Embryonic facial prominence (tissue), 1 donor: ENCODE measurements around the gene IVL.

Source experiments
- DNase-seq: peaks from one replicate; pipeline ENCODE4 v3.0.0-alpha.2; 2016; ENCODE audit errors: extremely low spot score

The IVL gene

GRCh38 chr1:152907686-152908601, at the start of gene IVL:
TSS of gene IVL (plus strand) at chr1:152908546. CDS start at chr1:152909798, 1,252 bp downstream.
- DNase-seq, result no peak

GRCh38 chr1:152859696-152860095, 48.6 kb upstream of the IVL start, which contains the start of gene LCE7A:
TSS of gene LCE7A (plus strand) at chr1:152859996. CDS start at chr1:152860698, 702 bp downstream.
- DNase-seq, result no peak

GRCh38 chr1:152860129-152860528, 48.2 kb upstream of the IVL start:
- no peak for DNase-seq

GRCh38 chr1:152861374-152861773, 47.0 kb upstream of the IVL start:
- DNase-seq, result no peak

GRCh38 chr1:152864443-152864842, 43.9 kb upstream of the IVL start:
- no peak for DNase-seq

GRCh38 chr1:152866321-152866720, 42.0 kb upstream of the IVL start:
- DNase-seq, result no peak

- DNase-seq, result no peak
Observed at GRCh38 chr1:152869808-152870419, 38.4 kb upstream of the IVL start.

GRCh38 chr1:152870831-152871730, 37.3 kb upstream of the IVL start:
- no peak for DNase-seq

GRCh38 chr1:152871731-152872126, 36.6 kb upstream of the IVL start:
- DNase-seq, result no peak

- no peak for DNase-seq
Observed at GRCh38 chr1:152873495-152873894, 34.9 kb upstream of the IVL start.

- DNase-seq, result no peak
Observed at GRCh38 chr1:152876827-152877226, 31.5 kb upstream of the IVL start.

GRCh38 chr1:152878042-152878441, 30.3 kb upstream of the IVL start, which contains the start of gene SMCP:
TSS of gene SMCP (plus strand) at chr1:152878322. CDS start at chr1:152884423, 6,101 bp downstream.
- no peak for DNase-seq

GRCh38 chr1:152879559-152880198, 28.7 kb upstream of the IVL start:
- no peak for DNase-seq

- no peak for DNase-seq
Observed at GRCh38 chr1:152880316-152880715, 28.0 kb upstream of the IVL start.

GRCh38 chr1:152880907-152881306, 27.4 kb upstream of the IVL start:
- no peak for DNase-seq

GRCh38 chr1:152884085-152884484, 24.3 kb upstream of the IVL start:
- DNase-seq, result no peak

- no peak for DNase-seq
Observed at GRCh38 chr1:152884506-152884905, 23.8 kb upstream of the IVL start.

GRCh38 chr1:152884966-152885624, 23.3 kb upstream of the IVL start:
- DNase-seq, result no peak

GRCh38 chr1:152886085-152886484, 22.3 kb upstream of the IVL start:
- DNase-seq, result no peak

- no peak for DNase-seq
Observed at GRCh38 chr1:152886758-152887409, 21.5 kb upstream of the IVL start.
